ENCODE results near the gene PRPS1. TPM values are rescaled to one million over a fixed set of nuclear protein-coding genes. Genes with fewer than 3 reads are reported as not detected.

PRPS1 gene
- total and polyA plus RNA-seq, 2 of the 13 experiments (the other 11 are each of a cell fraction or from before 2014, with no cell fraction given): 33.7 to 54.4 TPM

- no peak for TF ChIP-seq ZNF407 (CRISPR knock-in tag; IDR thresholded peaks at IDR 0.05; ENCODE audit: not compliant biosample characterization)
- no peak for TF ChIP-seq ZNF275 (CRISPR knock-in tag; IDR thresholded peaks at IDR 0.05; ENCODE audit: borderline replicate concordance)
- TF ChIP-seq ZNF160 (CRISPR knock-in tag; IDR thresholded peaks at IDR 0.05): no peak
- TF ChIP-seq NFRKB (IDR thresholded peaks at IDR 0.05): no peak
- no peak for TF ChIP-seq HINFP (CRISPR knock-in tag; IDR thresholded peaks at IDR 0.05; ENCODE audit: low read depth)
- no peak for TF ChIP-seq ELF1 (CRISPR knock-in tag; IDR thresholded peaks at IDR 0.05)
- TF ChIP-seq ZNF501 (CRISPR knock-in tag; IDR thresholded peaks at IDR 0.05): peak; percentile 37; the same call in 1 of the 2 replicates
- TF ChIP-seq PHF8 (CRISPR knock-in tag; IDR thresholded peaks at IDR 0.05): peak; percentile 45; the same call in 1 of the 2 replicates
- no peak for TF ChIP-seq ZNF281 (CRISPR knock-in tag; IDR thresholded peaks at IDR 0.05; ENCODE audit: borderline replicate concordance)
- no peak for TF ChIP-seq PHF5A (CRISPR knock-in tag; IDR thresholded peaks at IDR 0.05; ENCODE audit: low read depth, unreplicated experiment)
- TF ChIP-seq YEATS4 (CRISPR knock-in tag; IDR thresholded peaks at IDR 0.05; ENCODE audit: borderline replicate concordance): 0 out of 2 replicates have a peak, but pooled peaks have one; percentile 15
- TF ChIP-seq POLR2G (IDR thresholded peaks at IDR 0.05; ENCODE audit: low read depth, low read length): 0 out of 2 replicates have a peak, but pooled peaks have one; percentile 13
- TF ChIP-seq SIX4 (CRISPR knock-in tag; IDR thresholded peaks at IDR 0.05): no peak
Measured at GRCh38 chrX:107628662-107629539, 591 bp downstream of the PRPS1 start (continued).

Data from HepG2 (cell line).